Muscle layer of duodenum (tissue), 2 donors: Measurements from ENCODE around the gene GIPR.
"Not testable (repeated sequence)": the region's sequence is repeated elsewhere in the genome, so short reads cannot be mapped to it uniquely, and the experiment has no call there.

Experiments
- H3K27ac ChIP-seq: one replicate; pipeline ENCODE4 v1.7.0; 2013; ENCODE audit warnings: mild to moderate bottlenecking, low read length
- H3K27me3 ChIP-seq: one replicate; pipeline ENCODE4 v1.7.0; 2013; ENCODE audit warnings: low read depth, mild to moderate bottlenecking, control low read depth, low read length
- H3K36me3 ChIP-seq, 2 donors: one replicate each; pipeline ENCODE4 v1.7.0; 2013; ENCODE audit warnings: low read length in 2 of 2, control low read depth in 1 of 2, mild to moderate bottlenecking in 1 of 2; ENCODE audit not compliant: insufficient read depth in 2 of 2, control insufficient read depth in 1 of 2
- H3K4me1 ChIP-seq, 2 donors: one replicate each; pipeline ENCODE4 v1.7.0; 2013; ENCODE audit warnings: low read length in 2 of 2, mild to moderate bottlenecking in 2 of 2, control low read depth in 1 of 2, moderate library complexity in 1 of 2; ENCODE audit not compliant: insufficient read depth in 2 of 2, control insufficient read depth in 1 of 2
- H3K4me3 ChIP-seq, 2 donors: one replicate each; pipeline ENCODE4 v1.7.0; 2013; ENCODE audit warnings: low read length in 2 of 2, low read depth in 1 of 2, mild to moderate bottlenecking in 1 of 2
- H3K9me3 ChIP-seq, 2 donors: one replicate each; pipeline ENCODE4 v1.7.0; 2013; ENCODE audit warnings: low read length in 2 of 2, control low read depth in 1 of 2, mild to moderate bottlenecking in 1 of 2; ENCODE audit not compliant: control insufficient read depth in 1 of 2
- donor health status: healthy.

Gene GIPR

GRCh38 chr19:45717983-45718650 is 50.1 kb downstream of the GIPR start:
- H3K27me3 ChIP-seq: no peaks in the 10 kb centered on the region
- H3K4me3 ChIP-seq: peak overlapping the region; percentile 59 to 75
- peaks cover 14 to 19% of the 10 kb centered on the region in 2 donors for H3K4me1 ChIP-seq

GRCh38 chr19:45720065-45720464 is 52.0 kb downstream of the GIPR start:
- not testable (repeated sequence) for H3K9me3 ChIP-seq, H3K27me3 ChIP-seq, H3K36me3 ChIP-seq, H3K27ac ChIP-seq, H3K4me3 ChIP-seq
- peaks cover 14 to 19% of the 10 kb centered on the region in 2 donors for H3K4me1 ChIP-seq

More at GRCh38 chr19:45717983-45718650, 50.1 kb downstream of the GIPR start:
- peaks cover 0 to 6% of the 10 kb centered on the region in 2 donors for H3K36me3 ChIP-seq
- no peaks in the 10 kb centered on the region for H3K9me3 ChIP-seq
- peak overlapping the region; percentile 99 for H3K27ac ChIP-seq

GRCh38 chr19:45728683-45729082 is 60.7 kb downstream of the GIPR start:
- H3K27me3 ChIP-seq, H3K27ac ChIP-seq, H3K4me3 ChIP-seq, H3K36me3 ChIP-seq, H3K9me3 ChIP-seq: not testable (repeated sequence)
- peaks cover 7 to 13% of the 10 kb centered on the region in 2 donors for H3K4me1 ChIP-seq

GRCh38 chr19:45729800-45730290 is 61.8 kb downstream of the GIPR start:
- H3K4me3 ChIP-seq: peak overlapping the region; percentile 91 to 93
- H3K27ac ChIP-seq: peak overlapping the region; percentile 75
- no peaks in the 10 kb centered on the region for H3K27me3 ChIP-seq
- H3K4me1 ChIP-seq: peaks cover 7 to 13% of the 10 kb centered on the region in 2 donors
- H3K36me3 ChIP-seq: no peaks in the 10 kb centered on the region
- no peaks in the 10 kb centered on the region for H3K9me3 ChIP-seq

GRCh38 chr19:45730368-45731288 is 62.6 kb downstream of the GIPR start, which contains the start of gene FBXO46:
TSS of gene FBXO46 (minus strand) at chr19:45730896. CDS start at chr19:45713495, 17,401 bp downstream.
- no peaks in the 10 kb centered on the region for H3K9me3 ChIP-seq
- peak within 1 kb of the TSS; percentile 75 for H3K27ac ChIP-seq
- H3K4me1 ChIP-seq: peaks cover 7 to 13% of the 10 kb centered on the region in 2 donors
- H3K4me3 ChIP-seq: peak within 1 kb of the TSS; percentile 91 to 93
- H3K27me3 ChIP-seq: no peaks in the 10 kb centered on the region
- no peaks in the 10 kb centered on the region for H3K36me3 ChIP-seq
